ENCODE measurements around the gene TWIST1.

Gene TWIST1

DNA sequence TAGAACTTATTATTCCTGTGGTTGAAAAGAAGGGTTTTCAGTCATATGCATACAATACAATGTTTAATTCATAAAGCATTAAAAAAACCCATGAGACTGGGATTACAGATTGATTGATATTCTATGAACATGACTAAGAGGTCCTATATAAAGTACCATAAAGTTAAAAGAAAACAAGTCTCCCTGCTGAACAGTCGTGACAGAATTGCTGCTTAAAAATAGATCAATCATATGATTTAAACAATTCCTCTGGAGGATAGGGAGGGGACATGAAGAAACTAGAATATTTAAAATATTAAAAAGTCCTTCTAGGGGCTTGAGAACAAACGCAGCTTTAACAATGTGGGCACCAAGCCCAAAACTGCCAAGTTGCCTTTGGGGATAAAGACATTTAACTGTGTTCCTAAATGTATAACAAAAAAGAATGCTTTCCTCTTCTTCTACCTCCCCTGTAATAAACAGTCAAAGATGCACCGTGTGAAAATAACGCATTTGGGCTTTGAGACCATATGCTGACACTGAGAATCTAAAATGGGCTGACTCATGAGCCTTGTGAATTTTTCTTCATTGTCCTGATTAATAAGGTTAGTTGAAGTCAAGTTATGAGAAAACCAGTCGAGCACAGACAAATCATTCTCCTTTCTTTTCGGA, 25.8 kb downstream of the TWIST1 start:
- no peak overlapping the region for H2AFZ ChIP-seq (ENCODE audit: low read length)
- no peak overlapping the region for H3K4me3 ChIP-seq (ENCODE audit: low read length, poor library complexity, severe bottlenecking)
- no peaks in the 10 kb centered on the region for H3K79me2 ChIP-seq (ENCODE audit: insufficient read depth, low read length)
- H3K9me2 ChIP-seq (replicated peaks; ENCODE audit: low read depth, low read length), result no peaks in the 10 kb centered on the region
- H3K9me3 ChIP-seq (ENCODE audit: insufficient read depth, low read depth, low read length), result no peaks in the 10 kb centered on the region
- H3K36me3 ChIP-seq (ENCODE audit: insufficient read depth, low read length), result no peaks in the 10 kb centered on the region
- H4K20me1 ChIP-seq (ENCODE audit: insufficient read depth, low read length, poor library complexity, severe bottlenecking), result no peaks in the 10 kb centered on the region
- no peaks in the 10 kb centered on the region for H3K27me3 ChIP-seq (ENCODE audit: insufficient read depth, low read length, poor library complexity, severe bottlenecking)
- TF ChIP-seq, protein P1, sequence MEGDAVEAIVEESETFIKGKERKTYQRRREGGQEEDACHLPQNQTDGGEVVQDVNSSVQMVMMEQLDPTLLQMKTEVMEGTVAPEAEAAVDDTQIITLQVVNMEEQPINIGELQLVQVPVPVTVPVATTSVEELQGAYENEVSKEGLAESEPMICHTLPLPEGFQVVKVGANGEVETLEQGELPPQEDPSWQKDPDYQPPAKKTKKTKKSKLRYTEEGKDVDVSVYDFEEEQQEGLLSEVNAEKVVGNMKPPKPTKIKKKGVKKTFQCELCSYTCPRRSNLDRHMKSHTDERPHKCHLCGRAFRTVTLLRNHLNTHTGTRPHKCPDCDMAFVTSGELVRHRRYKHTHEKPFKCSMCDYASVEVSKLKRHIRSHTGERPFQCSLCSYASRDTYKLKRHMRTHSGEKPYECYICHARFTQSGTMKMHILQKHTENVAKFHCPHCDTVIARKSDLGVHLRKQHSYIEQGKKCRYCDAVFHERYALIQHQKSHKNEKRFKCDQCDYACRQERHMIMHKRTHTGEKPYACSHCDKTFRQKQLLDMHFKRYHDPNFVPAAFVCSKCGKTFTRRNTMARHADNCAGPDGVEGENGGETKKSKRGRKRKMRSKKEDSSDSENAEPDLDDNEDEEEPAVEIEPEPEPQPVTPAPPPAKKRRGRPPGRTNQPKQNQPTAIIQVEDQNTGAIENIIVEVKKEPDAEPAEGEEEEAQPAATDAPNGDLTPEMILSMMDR (conservative IDR thresholded peaks at IDR 0.05; ENCODE audit: low read length), result no peak
- TF ChIP-seq EZH2phosphoT487 (IDR thresholded peaks at IDR 0.05; ENCODE audit: borderline replicate concordance), result no peak
- H3K4me2 ChIP-seq (ENCODE audit: low read depth, low read length, poor library complexity, severe bottlenecking), result no peak overlapping the region
- H3F3A ChIP-seq (ENCODE audit: low read depth), result no peaks in the 10 kb centered on the region
- H3K4me1 ChIP-seq (ENCODE audit: insufficient read depth, low read length, poor library complexity, severe bottlenecking), result peaks cover 7% of the 10 kb centered on the region
- no peak overlapping the region for H3K9ac ChIP-seq (ENCODE audit: low read depth, low read length, poor library complexity, severe bottlenecking)

GRCh38 chr7:19090526-19090925, 26.9 kb downstream of the TWIST1 start:
- Histone ChIP-seq H4K20me1 (ENCODE audit: insufficient read depth, low read length, poor library complexity, severe bottlenecking) (no peaks in the 10 kb centered on the region), H3K9ac (ENCODE audit: low read depth, low read length, poor library complexity, severe bottlenecking) (no peak overlapping the region), H3K4me2 (ENCODE audit: low read depth, low read length, poor library complexity, severe bottlenecking) (no peak overlapping the region), H3K27me3 (ENCODE audit: insufficient read depth, low read length, poor library complexity, severe bottlenecking) (no peaks in the 10 kb centered on the region), H3K36me3 (ENCODE audit: insufficient read depth, low read length) (no peaks in the 10 kb centered on the region), H3K9me2 (replicated peaks; ENCODE audit: low read depth, low read length) (no peaks in the 10 kb centered on the region), H3K9me3 (ENCODE audit: insufficient read depth, low read depth, low read length) (no peaks in the 10 kb centered on the region), H3F3A (ENCODE audit: low read depth) (no peaks in the 10 kb centered on the region), H2AFZ (ENCODE audit: low read length) (no peak overlapping the region), H3K79me2 (ENCODE audit: insufficient read depth, low read length) (no peaks in the 10 kb centered on the region), H3K4me3 (ENCODE audit: low read length, poor library complexity, severe bottlenecking) (no peak overlapping the region), H3K4me1 (ENCODE audit: insufficient read depth, low read length, poor library complexity, severe bottlenecking) (peaks cover 7% of the 10 kb centered on the region)
- no peak for TF ChIP-seq EZH2phosphoT487 (IDR thresholded peaks at IDR 0.05; ENCODE audit: borderline replicate concordance)
- TF ChIP-seq, protein P1 (conservative IDR thresholded peaks at IDR 0.05; ENCODE audit: low read length), result no peak

DNA sequence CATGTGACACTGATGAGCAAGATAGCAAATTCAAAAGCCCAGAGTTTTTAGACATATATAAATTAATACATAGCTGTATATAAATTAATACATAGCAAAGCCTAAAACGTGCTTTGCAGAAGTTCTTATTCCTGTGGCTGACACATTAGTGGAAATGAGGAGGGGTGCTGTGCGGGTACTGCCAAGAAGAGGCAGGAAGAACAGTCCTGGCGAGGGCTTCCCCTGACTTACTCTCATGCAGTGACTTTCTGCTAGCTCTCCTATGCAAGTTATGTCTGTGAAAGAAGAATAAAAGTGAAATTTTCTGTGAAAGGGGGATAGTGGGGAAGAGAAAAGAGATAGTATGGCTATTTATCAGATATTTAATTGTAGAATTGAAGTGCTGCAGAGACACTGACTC, 27.6 kb downstream of the TWIST1 start:
- H3K27me3 ChIP-seq (ENCODE audit: insufficient read depth, low read length, poor library complexity, severe bottlenecking), result no peaks in the 10 kb centered on the region
- no peaks in the 10 kb centered on the region for H3K79me2 ChIP-seq (ENCODE audit: insufficient read depth, low read length)
- no peak overlapping the region for H3K4me3 ChIP-seq (ENCODE audit: low read length, poor library complexity, severe bottlenecking)
- no peak overlapping the region for H3K9ac ChIP-seq (ENCODE audit: low read depth, low read length, poor library complexity, severe bottlenecking)
- H3K4me1 ChIP-seq (ENCODE audit: insufficient read depth, low read length, poor library complexity, severe bottlenecking), result peaks cover 7% of the 10 kb centered on the region
- no peaks in the 10 kb centered on the region for H4K20me1 ChIP-seq (ENCODE audit: insufficient read depth, low read length, poor library complexity, severe bottlenecking)
- H2AFZ ChIP-seq (ENCODE audit: low read length), result peak overlapping the region; percentile 35; the same call in 1 of the 2 replicates
- no peaks in the 10 kb centered on the region for H3K36me3 ChIP-seq (ENCODE audit: insufficient read depth, low read length)
- no peaks in the 10 kb centered on the region for H3F3A ChIP-seq (ENCODE audit: low read depth)
- no peak overlapping the region for H3K4me2 ChIP-seq (ENCODE audit: low read depth, low read length, poor library complexity, severe bottlenecking)
- no peaks in the 10 kb centered on the region for H3K9me3 ChIP-seq (ENCODE audit: insufficient read depth, low read depth, low read length)
- TF ChIP-seq, protein P1 (conservative IDR thresholded peaks at IDR 0.05; ENCODE audit: low read length), result no peak
- no peak for TF ChIP-seq EZH2phosphoT487 (IDR thresholded peaks at IDR 0.05; ENCODE audit: borderline replicate concordance)
- no peaks in the 10 kb centered on the region for H3K9me2 ChIP-seq (replicated peaks; ENCODE audit: low read depth, low read length)
